PC-9 (cell line): ENCODE data around the gene CCDC154. TPM values are rescaled to one million over a fixed set of nuclear protein-coding genes. Genes with fewer than 3 reads are reported as not detected.

Source experiments
- BruUV-seq: library from RNA; stranded (reverse); fragments of 400-500 nt; replicated peaks from 2 replicates; lab custom pipeline; 2021; lab: Mats Ljungman, UMichigan
- CTCF ChIA-PET: fragments of 300-600 bp; sonication (Branson Sonifier 250); formaldehyde crosslinking; loops from one replicate; lab custom pipeline; 2022; ENCODE audit warnings: antibody characterized with exemption; lab: Charles Lee
- POLR2A ChIA-PET: fragments of 300-600 bp; sonication (Branson Sonifier 250); formaldehyde crosslinking; loops from one replicate; lab custom pipeline; 2022; ENCODE audit warnings: antibody characterized with exemption; ENCODE audit not compliant: unreplicated experiment; lab: Charles Lee
- DNase-seq, 2 experiments: peaks; one replicate each; pipeline versions ENCODE4 v3.0.0 to v3.0.0-alpha.2; 2015 to 2022; ENCODE audit warnings: mixed read lengths in 1 of 2
- H2AFZ ChIP-seq: fragments of 200-600 bp; sonication (generic); 2 replicates; pipeline ENCODE4 v1.8.1; 2017; ENCODE audit warnings: antibody characterized with exemption
- H3F3A ChIP-seq: fragments of 200-600 bp; sonication (generic); 2 replicates; pipeline ENCODE4 v1.8.1; 2017; ENCODE audit warnings: antibody characterized with exemption, mild to moderate bottlenecking, low read depth; ENCODE audit not compliant: insufficient read depth
- H3K27ac ChIP-seq: fragments of 200-600 bp; sonication (generic); 2 replicates; pipeline ENCODE4 v1.6.1; 2016; ENCODE audit warnings: mixed run types
- H3K27me3 ChIP-seq: fragments of 200-600 bp; sonication (generic); 2 replicates; pipeline ENCODE4 v1.6.1; 2016; ENCODE audit warnings: low read depth, mixed run types; ENCODE audit not compliant: insufficient read depth
- H3K36me3 ChIP-seq: fragments of 200-600 bp; sonication (generic); 2 replicates; pipeline ENCODE4 v1.6.1; 2016; ENCODE audit warnings: low read depth, mixed run types
- H3K4me1 ChIP-seq: fragments of 200-600 bp; sonication (generic); replicated peaks from 2 replicates; pipeline ENCODE4 v1.6.1; 2016; ENCODE audit warnings: mixed run types; ENCODE audit not compliant: insufficient read depth
- H3K4me2 ChIP-seq: fragments of 200-600 bp; sonication (generic); 2 replicates; pipeline ENCODE4 v1.6.1; 2017; ENCODE audit warnings: mixed run types
- H3K4me3 ChIP-seq: fragments of 200-600 bp; sonication (generic); 2 replicates; pipeline ENCODE4 v1.6.1; 2016; ENCODE audit warnings: mixed run types
- H3K79me2 ChIP-seq: fragments of 200-600 bp; sonication (generic); 2 replicates; pipeline ENCODE4 v1.6.1; 2017; ENCODE audit warnings: low read depth, mixed run types
- H3K9me2 ChIP-seq: fragments of 200-600 bp; sonication (generic); 2 replicates; pipeline ENCODE4 v1.8.1; 2017; ENCODE audit warnings: mild to moderate bottlenecking; ENCODE audit not compliant: insufficient read depth
- H3K9me3 ChIP-seq: fragments of 200-600 bp; sonication (generic); 2 replicates; pipeline ENCODE4 v1.8.1; 2016; ENCODE audit warnings: low read depth; ENCODE audit not compliant: insufficient read depth
- H4K20me1 ChIP-seq: fragments of 200-600 bp; sonication (generic); 2 replicates; pipeline ENCODE4 v1.8.1; 2017; ENCODE audit not compliant: insufficient read depth
- EZH2 ChIP-seq: fragments of 200-600 bp; sonication (generic); IDR thresholded peaks from 2 replicates; pipeline ENCODE4 v1.8.0; 2017; ENCODE audit warnings: antibody characterized with exemption, low read depth
- intact Hi-C: fragments of 100-400 bp; cut with micrococcal nuclease; formaldehyde crosslinking; loops from one replicate; pipeline ENCODE4 v1.10.0; 2022; ENCODE audit not compliant: unreplicated experiment
- total RNA-seq: library from RNA; stranded (reverse); gene quantifications from 2 replicates; pipeline ENCODE4 v1.2.3, GENCODE V29; 2021
- TF ChIP-seq, protein P1 (sequence below): fragments of 200-600 bp; sonication (generic); conservative IDR thresholded peaks from 2 replicates; pipeline ENCODE4 v1.6.1; 2017; ENCODE audit warnings: mixed run types, antibody characterized with exemption, mild to moderate bottlenecking, moderate library complexity

Gene CCDC154
- total RNA-seq, 1 experiment from 2014 or later, result 2.4 TPM

DNA sequence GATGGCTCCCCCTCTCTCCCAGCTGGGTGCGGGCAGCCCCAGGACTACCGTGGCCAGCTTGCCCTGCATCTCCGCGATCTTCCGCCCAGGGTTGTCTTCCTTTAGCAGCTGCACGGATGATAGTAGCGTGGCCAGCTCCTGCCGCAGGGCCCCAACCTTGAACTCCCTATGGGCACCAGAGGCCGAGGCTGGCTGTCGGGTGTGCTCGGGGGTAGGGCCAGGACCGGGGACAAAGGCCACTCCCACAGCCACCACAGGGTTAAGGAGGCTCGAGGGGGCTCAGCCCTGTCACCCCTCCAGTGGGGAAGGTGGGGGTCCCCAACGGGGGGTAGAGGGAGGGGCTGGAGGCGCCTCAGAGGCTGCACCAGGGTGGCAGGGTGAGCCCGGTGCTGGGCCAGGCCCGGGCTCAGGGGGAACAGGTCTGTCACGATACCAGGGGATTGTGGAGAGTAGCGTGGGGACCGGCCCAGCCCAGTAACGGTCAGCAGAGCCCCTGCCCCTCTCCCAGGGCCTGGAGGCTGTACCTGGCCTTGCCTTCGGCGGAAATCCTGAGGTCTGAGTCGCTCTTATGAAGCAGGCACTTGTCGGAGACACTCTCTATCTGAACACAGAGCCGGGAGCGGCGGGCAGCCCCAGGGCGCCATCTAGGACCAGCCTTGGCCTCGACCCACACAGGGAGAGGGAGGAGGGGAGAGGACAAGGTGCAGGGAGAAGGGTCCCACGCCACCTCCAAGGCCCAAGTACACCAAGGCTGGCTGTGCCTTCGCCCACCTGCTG, 8.2 kb downstream of the CCDC154 start:
- ChIA-PET POLR2A (no interaction called here), CTCF (no interaction called here)
- Histone ChIP-seq H3K27ac (no peak overlapping the region), H3F3A (no peaks in the 10 kb centered on the region), H3K4me3 (no peak overlapping the region), H3K4me1 (no peaks in the 10 kb centered on the region), H3K9me2 (no peaks in the 10 kb centered on the region), H3K9me3 (no peaks in the 10 kb centered on the region), H3K27me3 (0 out of 2 replicates have a peak, but pooled peaks cover 5% of the 10 kb centered on the region), H2AFZ (no peak overlapping the region), H3K79me2 (no peaks in the 10 kb centered on the region), H3K36me3 (no peaks in the 10 kb centered on the region), H3K4me2 (no peak overlapping the region), H4K20me1 (no peaks in the 10 kb centered on the region)
- BruUV-seq, result no TSS peak
- DNase-seq, result peak in 1 of 2 experiments; percentile 27
- intact Hi-C loops, result no loop called here
- TF ChIP-seq, protein P1, sequence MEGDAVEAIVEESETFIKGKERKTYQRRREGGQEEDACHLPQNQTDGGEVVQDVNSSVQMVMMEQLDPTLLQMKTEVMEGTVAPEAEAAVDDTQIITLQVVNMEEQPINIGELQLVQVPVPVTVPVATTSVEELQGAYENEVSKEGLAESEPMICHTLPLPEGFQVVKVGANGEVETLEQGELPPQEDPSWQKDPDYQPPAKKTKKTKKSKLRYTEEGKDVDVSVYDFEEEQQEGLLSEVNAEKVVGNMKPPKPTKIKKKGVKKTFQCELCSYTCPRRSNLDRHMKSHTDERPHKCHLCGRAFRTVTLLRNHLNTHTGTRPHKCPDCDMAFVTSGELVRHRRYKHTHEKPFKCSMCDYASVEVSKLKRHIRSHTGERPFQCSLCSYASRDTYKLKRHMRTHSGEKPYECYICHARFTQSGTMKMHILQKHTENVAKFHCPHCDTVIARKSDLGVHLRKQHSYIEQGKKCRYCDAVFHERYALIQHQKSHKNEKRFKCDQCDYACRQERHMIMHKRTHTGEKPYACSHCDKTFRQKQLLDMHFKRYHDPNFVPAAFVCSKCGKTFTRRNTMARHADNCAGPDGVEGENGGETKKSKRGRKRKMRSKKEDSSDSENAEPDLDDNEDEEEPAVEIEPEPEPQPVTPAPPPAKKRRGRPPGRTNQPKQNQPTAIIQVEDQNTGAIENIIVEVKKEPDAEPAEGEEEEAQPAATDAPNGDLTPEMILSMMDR, result no peak
- no peak for TF ChIP-seq EZH2

DNA sequence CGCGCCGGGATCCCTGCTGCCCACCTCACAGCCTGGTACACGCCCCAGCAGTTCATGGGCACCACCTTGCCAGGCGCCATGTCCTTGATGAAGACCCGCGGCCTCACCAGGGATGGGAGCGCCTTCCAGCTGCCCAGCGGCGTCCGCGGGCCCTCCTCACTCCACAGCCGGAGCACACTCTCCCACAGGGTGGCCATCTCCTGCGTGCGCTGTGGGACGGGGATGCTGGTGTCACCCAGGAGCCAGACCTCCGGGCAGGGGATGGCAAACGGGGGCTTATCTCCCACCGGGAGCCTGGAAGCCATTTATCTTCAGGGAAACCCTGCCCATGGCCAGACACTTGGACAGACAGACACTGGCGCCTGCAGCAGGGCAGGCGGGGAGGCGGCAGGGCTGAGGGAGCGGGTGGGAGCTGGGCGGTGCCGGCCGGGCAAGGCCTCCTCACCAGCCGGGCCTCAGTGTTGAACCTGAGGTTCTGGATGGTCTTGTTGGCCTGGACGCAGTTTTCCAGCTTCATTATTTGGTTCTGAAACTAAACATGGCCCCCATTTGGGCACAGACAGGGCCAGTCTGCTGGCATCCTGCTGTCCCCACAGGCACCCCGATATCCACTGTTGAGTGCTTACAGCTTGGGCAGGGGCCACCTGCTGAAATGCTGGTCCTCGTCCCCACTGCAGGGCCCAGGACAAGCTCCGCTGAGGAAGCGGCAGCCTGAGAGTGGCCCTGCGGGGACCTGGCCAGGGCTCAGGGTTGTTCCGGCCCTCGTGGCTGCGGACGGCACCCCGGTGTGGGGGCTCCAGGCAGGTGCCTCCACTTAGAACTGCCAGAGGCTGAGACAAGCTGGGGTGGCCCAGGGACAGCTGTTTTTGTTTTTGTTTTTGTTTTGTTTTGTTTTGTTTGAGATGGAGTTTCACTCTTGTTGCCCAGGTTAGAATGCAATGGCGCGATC, 9.4 kb downstream of the CCDC154 start:
- ChIA-PET CTCF (no interaction called here), POLR2A (no interaction called here)
- Histone ChIP-seq H3K4me2 (no peak overlapping the region), H2AFZ (no peak overlapping the region), H3F3A (no peaks in the 10 kb centered on the region), H3K27ac (no peak overlapping the region), H3K36me3 (no peaks in the 10 kb centered on the region), H3K79me2 (no peaks in the 10 kb centered on the region), H4K20me1 (no peaks in the 10 kb centered on the region), H3K9me2 (no peaks in the 10 kb centered on the region), H3K4me3 (no peak overlapping the region), H3K9me3 (no peaks in the 10 kb centered on the region), H3K27me3 (0 out of 2 replicates have a peak, but pooled peaks cover 5% of the 10 kb centered on the region), H3K4me1 (no peaks in the 10 kb centered on the region)
- BruUV-seq, result no TSS peak
- intact Hi-C loops, result no loop called here
- no peak for DNase-seq
- TF ChIP-seq, protein P1, result no peak
- no peak for TF ChIP-seq EZH2

DNA sequence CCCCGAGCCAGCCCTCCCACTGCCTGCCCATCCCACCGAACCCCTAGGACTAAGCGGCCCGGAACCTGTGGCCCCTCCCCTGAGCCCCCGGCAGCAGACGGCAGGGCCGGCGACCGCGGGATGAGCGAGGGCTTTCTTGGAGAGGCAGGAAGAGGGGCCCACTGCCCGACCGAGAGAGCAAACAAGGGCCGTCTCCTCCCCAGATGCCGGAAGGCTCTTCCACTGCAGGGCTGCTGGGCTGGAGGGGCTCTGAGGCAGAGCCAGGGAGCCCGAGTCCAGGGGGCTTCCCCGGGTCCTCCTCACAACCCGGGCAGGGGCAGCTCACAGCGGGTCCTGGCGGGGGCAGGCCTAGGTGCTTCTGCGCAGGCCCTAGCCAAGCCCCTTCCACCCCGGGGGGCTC, 10.6 kb downstream of the CCDC154 start:
- no peak overlapping the region for H3K4me2 ChIP-seq
- TF ChIP-seq, protein P1, result no peak
- TF ChIP-seq EZH2, result no peak
- no peaks in the 10 kb centered on the region for H3K9me3 ChIP-seq
- no peak overlapping the region for H3K27ac ChIP-seq
- no peaks in the 10 kb centered on the region for H3K79me2 ChIP-seq
- no TSS peak for BruUV-seq
- H3K27me3 ChIP-seq, result 0 out of 2 replicates have a peak, but pooled peaks cover 5% of the 10 kb centered on the region
- CTCF ChIA-PET, result no interaction called here
- H2AFZ ChIP-seq, result no peak overlapping the region
- H4K20me1 ChIP-seq, result no peaks in the 10 kb centered on the region
- no peaks in the 10 kb centered on the region for H3K9me2 ChIP-seq
- H3K36me3 ChIP-seq, result no peaks in the 10 kb centered on the region
- H3K4me3 ChIP-seq, result no peak overlapping the region
- no peak for DNase-seq
- no peaks in the 10 kb centered on the region for H3K4me1 ChIP-seq
- no peaks in the 10 kb centered on the region for H3F3A ChIP-seq
- POLR2A ChIA-PET, result no interaction called here
- intact Hi-C loops, result no loop called here
